GM12874 (cell line): ENCODE results near the gene CRKL.

Experiments used
- TF ChIP-seq, protein P1 (sequence below): IDR thresholded peaks from 2 replicates; pipeline ENCODE4 v1.5.1; 2011; ENCODE audit warnings: low read depth, mild to moderate bottlenecking, control low read depth, low read length, moderate library complexity; ENCODE audit not compliant: insufficient read depth

Gene CRKL

DNA sequence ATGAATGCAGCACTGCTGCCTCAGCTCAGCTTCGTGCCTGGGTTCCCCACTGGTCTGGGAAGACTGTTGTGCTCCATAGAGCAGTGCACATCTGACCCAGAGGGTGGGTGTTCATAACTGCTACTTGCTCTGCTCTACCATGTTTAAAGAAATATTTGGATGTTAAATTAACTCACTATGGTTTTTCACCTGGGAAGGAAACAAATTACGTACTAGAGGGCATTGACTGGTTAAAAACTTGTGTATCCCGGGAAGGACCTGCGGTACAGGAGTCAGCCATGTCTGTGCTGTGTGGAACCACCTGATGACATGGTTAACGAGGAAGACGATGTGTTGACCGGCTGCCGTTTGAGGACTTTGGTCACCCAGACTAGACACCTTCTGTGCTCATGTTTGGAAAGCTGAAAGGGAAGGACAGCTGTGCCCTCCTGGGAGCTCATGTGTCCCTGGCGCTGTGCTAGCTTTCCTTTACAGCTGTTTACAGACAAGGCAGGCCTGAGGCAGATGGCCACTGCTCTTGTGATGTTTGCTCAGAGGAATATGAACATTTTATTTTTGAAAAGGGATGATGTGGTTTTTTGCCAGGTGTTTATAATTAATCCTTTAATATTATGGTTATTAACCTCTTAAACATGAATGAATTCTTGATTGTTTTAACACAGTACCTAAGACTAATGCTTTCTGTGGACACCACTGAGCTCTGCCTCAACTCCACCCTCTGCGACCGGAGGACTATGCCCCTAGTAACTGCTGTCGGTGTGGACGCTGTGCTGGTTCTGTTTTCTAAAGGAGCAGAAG, 35.5 kb downstream of the CRKL start:
- TF ChIP-seq, protein P1, sequence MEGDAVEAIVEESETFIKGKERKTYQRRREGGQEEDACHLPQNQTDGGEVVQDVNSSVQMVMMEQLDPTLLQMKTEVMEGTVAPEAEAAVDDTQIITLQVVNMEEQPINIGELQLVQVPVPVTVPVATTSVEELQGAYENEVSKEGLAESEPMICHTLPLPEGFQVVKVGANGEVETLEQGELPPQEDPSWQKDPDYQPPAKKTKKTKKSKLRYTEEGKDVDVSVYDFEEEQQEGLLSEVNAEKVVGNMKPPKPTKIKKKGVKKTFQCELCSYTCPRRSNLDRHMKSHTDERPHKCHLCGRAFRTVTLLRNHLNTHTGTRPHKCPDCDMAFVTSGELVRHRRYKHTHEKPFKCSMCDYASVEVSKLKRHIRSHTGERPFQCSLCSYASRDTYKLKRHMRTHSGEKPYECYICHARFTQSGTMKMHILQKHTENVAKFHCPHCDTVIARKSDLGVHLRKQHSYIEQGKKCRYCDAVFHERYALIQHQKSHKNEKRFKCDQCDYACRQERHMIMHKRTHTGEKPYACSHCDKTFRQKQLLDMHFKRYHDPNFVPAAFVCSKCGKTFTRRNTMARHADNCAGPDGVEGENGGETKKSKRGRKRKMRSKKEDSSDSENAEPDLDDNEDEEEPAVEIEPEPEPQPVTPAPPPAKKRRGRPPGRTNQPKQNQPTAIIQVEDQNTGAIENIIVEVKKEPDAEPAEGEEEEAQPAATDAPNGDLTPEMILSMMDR: no peak

DNA sequence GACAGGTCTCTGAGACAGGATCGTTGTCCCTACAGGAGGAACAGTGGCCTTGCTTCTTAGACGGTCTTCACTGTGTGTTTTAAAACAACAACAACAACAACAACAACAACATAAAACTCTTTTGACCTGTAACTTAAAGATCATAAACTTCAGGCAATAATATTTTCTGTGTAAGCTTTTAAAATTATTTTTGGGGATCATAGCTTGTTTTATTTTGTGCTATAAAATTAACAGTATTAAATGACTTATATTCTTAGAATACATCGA, 36.1 kb downstream of the CRKL start:
- TF ChIP-seq, protein P1: no peak

DNA sequence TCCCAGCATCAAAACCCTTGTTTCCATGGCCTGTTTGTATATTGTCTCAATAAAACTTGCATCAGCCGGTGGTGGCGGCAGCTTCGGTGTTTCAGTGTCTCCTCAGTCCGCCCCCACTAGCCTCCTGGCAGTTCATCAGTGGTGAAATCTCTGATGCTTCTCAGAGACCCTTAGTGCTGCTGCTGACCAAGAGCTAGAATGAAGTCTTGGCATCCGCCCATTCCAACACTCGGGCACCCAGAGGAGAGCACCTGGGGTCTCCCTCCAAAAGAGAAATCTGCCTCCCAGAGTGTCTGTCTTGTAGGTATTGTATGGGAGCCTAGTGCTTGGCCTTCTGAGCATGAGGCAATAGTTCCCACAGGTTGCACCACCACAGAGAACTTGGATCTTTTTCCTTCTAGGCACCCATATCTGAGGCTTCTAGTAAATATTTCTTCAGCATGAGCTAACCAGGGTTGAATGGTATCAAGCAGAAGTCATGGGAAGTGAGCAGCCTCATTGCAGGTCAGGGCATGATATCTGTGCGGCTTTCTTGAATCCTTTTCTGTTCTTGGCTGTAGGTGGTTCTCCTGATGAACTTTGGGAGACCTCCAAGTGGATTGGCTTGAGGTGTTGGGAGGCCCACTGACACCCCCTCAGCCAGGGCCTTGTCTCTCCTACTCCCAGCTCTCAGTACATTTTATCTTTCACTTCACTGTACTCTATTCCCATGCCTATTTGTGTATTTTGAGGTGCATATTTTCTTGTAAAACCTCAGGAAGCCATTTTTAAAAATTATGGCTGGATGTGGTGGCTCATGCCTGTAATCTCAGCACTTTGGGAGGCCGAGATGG, 36.7 kb downstream of the CRKL start:
- TF ChIP-seq, protein P1: no peak

DNA sequence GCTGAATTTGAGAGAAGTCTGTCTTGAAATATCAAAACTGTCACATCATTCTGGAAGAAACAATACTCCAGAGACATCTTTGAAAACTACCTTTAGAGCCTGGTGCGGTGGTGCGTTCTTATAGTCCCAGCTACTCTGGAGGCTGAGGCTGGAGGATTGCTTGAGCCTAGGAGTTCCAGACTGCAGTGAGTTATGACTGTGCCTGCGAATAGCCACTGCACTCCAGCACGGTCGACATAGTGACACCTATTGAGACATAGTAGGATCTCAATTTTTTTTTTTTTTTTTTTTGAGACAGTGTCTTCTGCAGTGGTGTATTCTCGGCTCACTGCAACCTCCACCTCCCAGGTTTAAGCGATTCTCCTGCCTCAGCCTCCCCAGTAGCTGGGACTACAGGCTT, 38.3 kb downstream of the CRKL start:
- TF ChIP-seq, protein P1: no peak

DNA sequence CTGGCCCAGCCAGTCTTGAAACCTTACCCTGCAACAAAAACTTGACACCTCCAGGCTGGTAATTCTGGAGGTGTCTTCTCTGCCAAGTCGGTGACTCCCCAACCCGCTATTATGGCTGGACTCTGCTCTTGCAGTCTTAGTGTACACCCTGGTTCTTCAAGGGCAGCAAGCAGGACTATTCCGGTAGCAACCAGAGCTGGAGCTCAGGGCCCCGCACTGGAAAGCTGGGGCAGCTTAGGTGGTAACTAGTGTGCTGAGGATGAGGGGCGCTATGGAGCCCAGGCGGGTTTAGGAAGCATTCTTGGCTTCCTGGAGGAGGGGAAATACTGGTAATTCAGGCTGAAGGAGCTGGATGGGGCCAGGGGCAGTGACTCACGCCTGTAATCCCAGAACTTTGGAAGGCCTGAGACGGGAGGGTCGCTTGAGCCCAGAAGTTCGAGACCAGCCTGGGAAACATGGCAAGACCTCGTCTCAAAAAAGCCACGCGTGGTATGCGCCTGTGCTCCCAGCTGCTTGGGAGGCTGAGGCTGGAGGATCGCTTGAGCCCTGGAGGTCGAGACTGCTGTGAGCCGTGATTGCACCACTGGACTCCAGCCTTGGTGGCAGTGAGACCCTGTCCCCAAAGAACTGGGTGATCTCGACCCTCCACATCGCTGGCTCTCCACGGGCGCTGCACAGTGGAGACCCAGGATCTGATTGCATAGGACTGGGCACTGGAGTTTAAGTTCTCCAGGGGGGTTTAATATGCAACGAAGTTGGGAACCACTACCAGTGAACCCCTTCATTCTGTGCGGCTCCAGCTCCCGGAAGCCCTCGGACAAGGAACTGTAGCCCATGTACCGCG, 39.3 kb downstream of the CRKL start:
- TF ChIP-seq, protein P1: no peak

DNA sequence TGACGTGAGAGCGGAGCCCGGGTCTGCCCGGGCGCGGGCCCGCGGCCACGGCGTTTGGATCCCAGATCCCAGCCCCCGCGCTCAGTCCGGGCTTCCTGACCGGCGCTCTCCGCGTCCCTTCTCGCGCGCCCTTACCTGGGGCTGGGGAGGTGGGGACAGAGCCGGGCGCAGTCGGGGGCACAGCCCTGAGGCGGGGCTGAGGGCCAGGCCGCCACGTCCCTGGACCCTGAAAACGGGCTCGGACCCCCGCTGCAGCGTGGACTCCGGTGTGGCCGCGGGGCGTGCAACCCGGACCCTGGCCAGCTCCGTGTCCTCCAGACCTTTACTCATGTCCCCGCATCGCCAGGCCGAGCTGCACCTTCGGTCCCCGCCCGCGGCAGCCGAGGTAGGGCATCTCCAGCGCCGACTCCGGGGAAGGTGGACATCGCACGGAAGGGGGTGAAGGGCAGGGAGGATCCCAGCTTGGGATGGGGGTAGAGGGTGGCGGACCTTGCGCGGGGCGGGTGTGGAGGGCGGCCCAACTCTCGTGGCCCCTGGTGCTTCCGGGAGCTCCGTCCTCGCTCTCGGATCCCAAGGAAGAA, 40.0 kb downstream of the CRKL start:
- TF ChIP-seq, protein P1: no peak
